Stimulated activated CD4-positive, alpha-beta T cell treated with anti-CD3 and anti-CD28 coated beads, Interleukin-15, amount 100 ng/mL, for 24 hours (primary cell): Measurements from ENCODE around the gene COBL.

Experiments used
- DNase-seq: peaks from one replicate; pipeline ENCODE4 v3.0.0-alpha.2; 2020

Gene COBL

DNA sequence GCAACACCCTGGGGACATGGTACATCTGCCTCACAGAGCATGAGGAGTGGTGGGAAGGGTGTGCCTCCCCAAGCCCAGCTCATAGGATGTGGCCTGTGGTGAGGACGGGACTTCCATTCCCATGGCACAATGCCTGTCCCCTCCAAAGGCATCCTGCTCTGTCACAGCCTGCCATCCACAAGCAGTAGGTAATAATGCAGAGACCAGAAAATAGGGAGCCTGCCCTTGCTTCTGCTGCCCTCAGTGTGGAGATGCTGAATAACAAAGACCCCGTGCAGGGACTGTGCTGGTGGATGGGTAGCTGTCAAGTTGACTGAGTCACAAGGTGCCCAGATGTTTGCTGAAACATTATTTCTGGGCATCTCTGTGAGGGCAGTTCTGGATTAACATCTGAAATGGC, 334.0 kb downstream of the COBL start:
- DNase-seq: no peak

DNA sequence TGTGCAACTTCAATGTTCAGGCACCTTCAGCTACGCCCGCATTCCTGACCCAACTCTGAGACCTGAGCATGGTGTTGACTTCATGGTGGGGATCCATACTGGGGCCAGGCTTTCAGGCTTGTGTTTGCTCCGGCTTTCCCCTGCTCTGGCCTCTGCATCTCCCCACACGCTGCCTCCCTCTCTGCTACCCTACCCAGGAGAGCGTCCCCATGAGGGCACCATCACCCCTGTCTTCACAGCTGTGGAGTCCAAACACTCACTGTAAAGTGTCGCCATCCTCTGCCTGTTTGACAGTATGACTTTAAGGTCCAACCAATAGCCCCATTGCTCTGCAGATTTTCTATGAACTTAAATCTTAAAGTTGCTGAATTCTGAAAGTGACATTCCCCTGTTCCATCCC, 334.9 kb downstream of the COBL start:
- DNase-seq: no peak

DNA sequence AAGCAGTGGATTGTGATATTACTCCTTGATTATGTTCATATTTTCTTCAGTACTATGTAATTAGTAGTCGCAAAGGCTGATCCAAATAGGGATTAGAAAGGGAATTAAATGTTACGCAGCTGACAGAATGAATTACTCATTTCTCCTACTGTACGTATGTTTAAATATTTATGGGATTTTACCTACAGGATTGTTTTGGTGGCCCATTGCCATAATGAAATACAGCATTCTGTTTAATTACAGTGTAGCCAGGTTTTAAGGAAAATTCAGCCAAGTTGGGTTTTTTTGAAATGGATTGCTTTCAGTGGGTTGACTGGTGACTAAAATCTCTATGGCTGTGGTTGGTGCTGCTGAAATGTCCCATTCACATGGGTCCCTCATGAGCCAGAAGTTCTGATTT, 336.2 kb downstream of the COBL start:
- DNase-seq: no peak

DNA sequence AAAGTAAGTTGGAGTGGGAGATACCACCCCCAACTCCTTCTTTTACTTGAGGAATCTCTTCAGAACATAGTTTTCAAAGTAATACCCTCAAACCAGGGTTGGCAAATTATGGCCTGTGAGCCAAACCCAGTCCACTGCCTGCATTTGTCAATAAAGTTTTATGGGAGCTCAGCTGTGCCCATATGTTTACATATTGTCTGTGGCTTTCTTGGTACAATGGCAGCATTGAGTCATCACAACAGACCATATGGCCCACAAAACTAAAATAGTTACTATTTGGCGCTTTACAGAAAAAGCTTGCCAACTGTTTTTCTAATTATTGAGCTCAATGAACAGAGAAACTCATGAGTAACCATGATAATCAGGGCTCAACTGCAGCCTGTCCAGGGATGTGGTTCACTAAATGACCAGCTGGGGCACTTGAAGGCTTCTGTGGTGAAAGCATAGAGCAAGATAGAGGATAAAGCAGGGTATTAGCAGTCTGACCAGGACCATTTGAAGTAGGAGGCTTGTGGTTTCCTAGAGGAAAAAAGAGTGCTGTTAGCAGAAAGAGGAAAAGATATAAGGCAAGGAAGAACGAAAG, 337.9 kb downstream of the COBL start:
- no peak for DNase-seq

DNA sequence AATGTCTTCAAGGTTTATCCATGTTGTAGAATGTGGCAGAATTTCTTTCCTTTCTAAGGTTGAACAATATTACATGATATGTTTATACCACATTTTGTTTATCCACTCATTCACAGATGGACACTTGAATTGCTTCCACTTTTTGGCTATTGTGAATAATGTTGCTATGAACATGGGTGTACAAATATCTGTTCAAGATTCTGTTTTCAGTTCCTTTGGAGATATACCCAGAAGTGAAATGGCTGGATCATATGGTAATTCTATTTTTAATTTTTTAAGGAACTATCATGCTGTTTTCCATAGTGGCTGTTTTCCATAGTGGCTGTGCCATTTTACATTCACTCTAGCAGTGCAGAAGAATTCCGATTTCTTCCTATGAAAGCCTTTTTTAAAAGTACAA, 339.2 kb downstream of the COBL start:
- no peak for DNase-seq

DNA sequence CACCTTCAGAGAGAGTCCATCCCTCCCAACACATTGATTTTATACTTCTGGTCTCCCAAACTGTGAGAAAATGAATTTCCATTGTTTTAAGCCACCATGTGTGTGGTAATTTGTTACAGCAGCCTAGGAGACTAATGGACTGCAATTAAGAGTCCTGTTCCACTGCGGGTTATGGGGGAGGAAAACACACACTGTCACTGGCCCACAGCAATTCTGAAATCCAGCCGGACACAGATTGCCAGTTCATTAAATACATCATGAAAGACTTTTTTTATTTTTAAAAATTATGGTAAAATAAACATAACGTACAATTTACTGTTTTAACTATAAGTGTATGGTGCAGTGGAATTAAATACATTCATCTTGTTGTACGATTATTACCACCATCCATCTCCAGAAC, 340.5 kb downstream of the COBL start:
- DNase-seq: no peak

- DNase-seq: no peak
Observed at GRCh38 chr7:50974240-50974639, 342.4 kb downstream of the COBL start.

GRCh38 chr7:50973814-50974213, 342.8 kb downstream of the COBL start:
- DNase-seq: no peak

DNA sequence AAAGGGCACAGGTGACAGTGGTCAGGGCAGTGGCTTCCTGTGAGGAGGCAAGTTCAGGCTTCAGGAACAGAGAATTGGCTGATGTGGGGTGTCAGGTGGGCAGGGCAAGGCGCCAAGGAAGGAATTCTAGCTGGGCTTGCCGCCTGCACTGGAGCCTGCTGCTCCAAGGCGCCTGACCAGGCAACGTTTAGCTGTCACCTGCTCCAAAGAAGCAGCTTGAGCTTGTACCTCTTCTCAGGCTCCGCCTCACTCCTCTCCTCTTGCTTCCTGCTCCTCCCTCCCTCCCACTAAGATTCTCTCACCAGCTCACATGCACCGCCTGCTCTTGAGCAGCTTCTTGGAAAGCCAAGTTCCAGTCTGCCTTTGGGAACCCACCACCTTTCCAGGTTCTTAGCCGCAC, 346.5 kb downstream of the COBL start:
- no peak for DNase-seq
